GM19463 (cell line): ENCODE results near the gene BBS12.

Experiments
- ATAC-seq: cut with Tn5 transposase; IDR thresholded peaks from one replicate; pipeline ENCODE4 v1.9.1; 2021; ENCODE audit warnings: mild to moderate bottlenecking, moderate library complexity; ENCODE audit not compliant: unreplicated experiment

Gene BBS12

GRCh38 chr4:122712782-122713181 is 19.7 kb upstream of the BBS12 start:
- ATAC-seq: no peak

- no peak for ATAC-seq
These were observed 17.3 kb upstream of the BBS12 start for GRCh38 chr4:122715221-122715620.

- peak; percentile 87 for ATAC-seq
These were observed 15.6 kb upstream of the BBS12 start for GRCh38 chr4:122716825-122717448.

- ATAC-seq: no peak
These were observed 14.2 kb upstream of the BBS12 start for GRCh38 chr4:122718281-122718680.

GRCh38 chr4:122722256-122722655 is 10.2 kb upstream of the BBS12 start:
- ATAC-seq: no peak

- no peak for ATAC-seq
These were observed 3.6 kb upstream of the BBS12 start for GRCh38 chr4:122728856-122729255.

GRCh38 chr4:122731676-122732075 is 828 bp upstream of the BBS12 start:
- no peak for ATAC-seq

- ATAC-seq: no peak
These were observed 1.2 kb downstream of the BBS12 start for GRCh38 chr4:122733787-122734120.

- no peak for ATAC-seq
These were observed 6.7 kb downstream of the BBS12 start for GRCh38 chr4:122739174-122739573.

GRCh38 chr4:122742933-122743829 is 10.7 kb downstream of the BBS12 start:
- no peak for ATAC-seq

- ATAC-seq: no peak
These were observed 11.7 kb downstream of the BBS12 start for GRCh38 chr4:122744229-122744628.

- no peak for ATAC-seq
These were observed 14.0 kb downstream of the BBS12 start for GRCh38 chr4:122746485-122746965.

- no peak for ATAC-seq
These were observed 14.6 kb downstream of the BBS12 start for GRCh38 chr4:122747068-122747467.

- ATAC-seq: no peak
These were observed 15.4 kb downstream of the BBS12 start for GRCh38 chr4:122747883-122748282.

- no peak for ATAC-seq
These were observed 17.4 kb downstream of the BBS12 start for GRCh38 chr4:122749704-122750454.

- no peak for ATAC-seq
These were observed 23.2 kb downstream of the BBS12 start for GRCh38 chr4:122755675-122756074.

GRCh38 chr4:122758033-122758432 is 25.5 kb downstream of the BBS12 start:
- no peak for ATAC-seq

GRCh38 chr4:122759639-122760310 is 27.3 kb downstream of the BBS12 start:
- no peak for ATAC-seq

- peak; percentile 26 for ATAC-seq
These were observed 30.0 kb downstream of the BBS12 start for GRCh38 chr4:122762520-122762919.

- no peak for ATAC-seq
These were observed 30.6 kb downstream of the BBS12 start for GRCh38 chr4:122762966-122763716.
